ENCODE data around the gene SMPD4.
"Not testable (repeated sequence)": the region's sequence is repeated elsewhere in the genome, so short reads cannot be mapped to it uniquely, and the experiment has no call there.

DNA sequence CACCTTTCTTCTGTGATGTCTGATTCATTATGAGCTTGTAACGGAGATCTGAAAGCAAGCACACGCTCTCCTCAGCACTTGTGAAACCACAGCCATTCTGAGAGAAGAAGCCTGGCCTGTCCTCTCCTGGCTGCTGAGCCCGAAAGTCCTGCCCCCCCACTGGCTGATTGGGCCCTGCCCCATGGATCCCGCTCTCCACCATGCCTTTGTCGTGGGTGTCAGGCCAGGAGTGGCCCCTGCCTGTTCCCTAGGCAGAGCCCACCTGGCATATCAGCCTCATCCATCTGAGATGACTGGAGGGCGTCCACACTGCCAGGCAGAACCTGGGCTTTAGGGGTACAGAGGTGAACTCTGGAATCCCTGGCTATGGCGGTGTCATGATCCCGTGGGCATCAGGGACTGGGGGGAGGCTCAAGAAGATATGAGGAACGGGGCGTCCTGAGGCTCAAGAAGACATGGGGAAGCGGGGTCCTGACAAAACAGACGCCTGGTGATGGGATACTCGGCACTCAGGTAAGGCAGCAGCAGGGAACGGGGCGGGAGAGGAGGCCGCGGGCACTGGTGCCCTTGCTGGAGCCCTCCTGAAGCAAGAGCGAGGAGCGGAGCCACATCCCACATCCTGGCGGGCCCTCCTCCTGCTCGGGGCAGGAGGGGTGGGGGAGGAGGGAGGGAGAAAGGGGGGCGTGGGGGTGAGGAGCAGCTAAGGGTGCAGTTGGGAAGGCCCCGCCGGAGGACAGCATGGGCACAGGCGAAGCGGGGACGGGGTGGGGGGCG, 37.9 kb downstream of the SMPD4 start:
- not testable (repeated sequence) for TF ChIP-seq CTCF (IDR thresholded peaks at IDR 0.05; ENCODE audit: low read depth, low read length); EZH2phosphoT487 (IDR thresholded peaks at IDR 0.05; ENCODE audit: low read depth)
